Activated T-helper 1 cell treated with anti-CD3 and anti-CD28 coated beads, Interleukin-12 subunit alpha, Interleukin-12 subunit beta, Interleukin-2, Interleukin-4 antibody, amounts not matched to agents 30 ng/mL and 10 ng/mL and 1 ng/mL, durations not matched to agents 14 hours and 24 hours and 36 hours (primary cell): ENCODE data around the gene VSIG10. TPM values are rescaled to one million over a fixed set of nuclear protein-coding genes. Genes with fewer than 3 reads are reported as not detected.
"Not testable (repeated sequence)": the region's sequence is repeated elsewhere in the genome, so short reads cannot be mapped to it uniquely, and the experiment has no call there.

Experiments used
- DNase-seq: peaks from one replicate; pipeline ENCODE4 v3.0.0; 2021; ENCODE audit warnings: low spot score
- H3K27ac Mint-ChIP-seq: one replicate; pipeline ENCODE4 v1.8.0; 2021; ENCODE audit warnings: mild to moderate bottlenecking, mixed read lengths
- H3K27me3 Mint-ChIP-seq: one replicate; pipeline ENCODE4 v1.8.0; 2022; ENCODE audit warnings: mild to moderate bottlenecking, moderate library complexity, mixed read lengths; ENCODE audit not compliant: insufficient read depth
- H3K36me3 Mint-ChIP-seq: one replicate; pipeline ENCODE4 v1.8.0; 2021; ENCODE audit warnings: low read depth, mixed read lengths
- H3K4me1 Mint-ChIP-seq: one replicate; pipeline ENCODE4 v1.8.0; 2021; ENCODE audit warnings: low read depth, mixed read lengths
- H3K4me3 Mint-ChIP-seq: one replicate; pipeline ENCODE4 v1.8.0; 2021; ENCODE audit warnings: mild to moderate bottlenecking, moderate library complexity, mixed read lengths
- H3K9me3 Mint-ChIP-seq: one replicate; pipeline ENCODE4 v1.8.0; 2021; ENCODE audit warnings: mixed read lengths
- intact Hi-C: fragments of 100-400 bp; cut with micrococcal nuclease; formaldehyde crosslinking; loops from one replicate; pipeline ENCODE4 v1.15.1; 2024
- total RNA-seq: library from RNA; stranded (reverse); gene quantifications from 2 replicates; pipeline ENCODE4 v1.2.3, GENCODE V29; 2022

VSIG10 gene
- total RNA-seq, 1 donor from 2014 or later, result 16.0 TPM

DNA sequence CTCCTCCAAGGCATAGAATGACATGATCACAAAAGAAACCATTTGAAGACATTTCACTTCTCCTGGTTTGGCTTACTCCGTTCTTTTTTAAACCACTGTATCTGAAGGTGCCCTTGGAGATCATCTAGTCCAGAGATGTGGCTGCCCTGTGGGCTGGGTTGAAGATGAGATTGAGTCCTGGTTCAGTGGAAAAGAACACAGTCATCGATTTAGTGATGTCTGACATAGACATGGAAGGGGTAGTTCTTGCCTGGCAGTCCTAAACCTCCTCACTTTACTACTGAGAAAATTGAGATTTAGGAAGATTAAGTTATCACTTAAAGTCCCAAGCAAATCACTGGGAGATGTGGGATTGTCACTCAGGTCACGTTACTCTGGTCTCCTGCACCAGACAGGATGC is 2.8 kb downstream of the VSIG10 start:
- H3K27ac Mint-ChIP-seq, result no peak overlapping the region
- no peak for DNase-seq
- intact Hi-C loops, result no loop called here
- no peak overlapping the region for H3K4me3 Mint-ChIP-seq
- peaks cover 2% of the 10 kb centered on the region for H3K36me3 Mint-ChIP-seq
- H3K4me1 Mint-ChIP-seq, result peaks cover 10% of the 10 kb centered on the region
- peaks cover 32% of the 10 kb centered on the region for H3K27me3 Mint-ChIP-seq
- H3K9me3 Mint-ChIP-seq, result no peaks in the 10 kb centered on the region

DNA sequence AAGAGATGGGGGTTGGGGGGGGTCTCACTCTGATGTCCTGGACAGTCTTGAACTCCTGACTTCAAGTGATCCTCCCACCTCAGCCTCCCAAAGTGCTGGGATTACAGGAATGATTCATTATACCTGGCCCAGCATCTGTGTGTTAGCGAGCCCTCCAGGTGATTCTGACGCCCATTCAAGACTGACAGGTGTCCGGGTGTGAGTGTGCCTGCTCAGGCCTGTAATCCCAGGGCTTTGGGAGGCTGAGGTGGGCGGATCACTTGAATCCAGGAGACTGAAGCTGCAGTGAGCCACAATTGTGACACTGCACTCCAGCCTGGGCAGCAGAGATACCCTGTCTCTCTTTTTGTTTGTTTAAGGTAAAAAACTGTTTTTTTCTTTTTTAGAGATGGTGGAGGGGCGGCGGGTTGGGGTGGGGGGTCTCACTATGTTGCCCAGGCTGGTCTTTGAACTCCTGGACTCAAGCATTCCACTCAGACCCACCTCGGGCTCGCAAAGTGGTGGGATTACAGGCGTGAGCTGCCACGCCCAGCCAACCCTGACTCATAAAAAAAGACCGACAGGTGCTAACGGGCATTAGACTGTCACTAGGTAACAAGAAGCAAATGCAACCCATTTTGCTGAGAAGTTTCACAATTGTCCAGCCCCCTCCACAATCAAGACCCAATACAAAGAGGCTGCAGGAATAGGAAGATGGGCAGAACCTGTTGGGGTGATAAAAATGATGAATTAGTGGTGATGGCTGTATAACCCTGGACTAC is 4.7 kb downstream of the VSIG10 start:
- no peak for DNase-seq
- no peak overlapping the region for H3K4me3 Mint-ChIP-seq
- H3K36me3 Mint-ChIP-seq, result peaks cover 2% of the 10 kb centered on the region
- H3K9me3 Mint-ChIP-seq, result no peaks in the 10 kb centered on the region
- peaks cover 5% of the 10 kb centered on the region for H3K4me1 Mint-ChIP-seq
- no peak overlapping the region for H3K27ac Mint-ChIP-seq
- peaks cover 25% of the 10 kb centered on the region for H3K27me3 Mint-ChIP-seq
- intact Hi-C loops, result no loop called here

DNA sequence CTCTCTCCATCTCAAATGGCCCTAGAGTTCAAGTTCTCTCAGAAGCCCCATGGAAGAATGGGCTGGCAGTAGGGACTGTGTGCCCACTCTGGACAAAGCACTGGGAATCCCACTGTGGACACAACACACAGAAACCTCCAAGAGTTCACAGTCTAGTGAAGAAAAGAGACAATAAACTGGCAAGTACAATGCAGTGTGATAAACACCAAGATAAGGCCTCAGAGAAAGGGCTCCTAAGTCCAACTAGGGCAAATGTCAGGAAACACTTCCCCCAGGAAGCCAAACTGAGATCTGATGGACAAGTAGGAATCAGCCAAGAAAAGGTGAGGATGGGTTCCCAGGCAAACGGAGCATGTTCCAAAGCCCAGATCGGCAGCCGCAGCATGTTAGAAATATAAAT is 5.4 kb downstream of the VSIG10 start:
- intact Hi-C loops, result no loop called here
- Mint-ChIP-seq H3K9me3 (no peaks in the 10 kb centered on the region), H3K4me3 (no peak overlapping the region), H3K27ac (no peak overlapping the region), H3K27me3 (peaks cover 25% of the 10 kb centered on the region), H3K4me1 (peaks cover 5% of the 10 kb centered on the region), H3K36me3 (peaks cover 2% of the 10 kb centered on the region)
- DNase-seq, result no peak

DNA sequence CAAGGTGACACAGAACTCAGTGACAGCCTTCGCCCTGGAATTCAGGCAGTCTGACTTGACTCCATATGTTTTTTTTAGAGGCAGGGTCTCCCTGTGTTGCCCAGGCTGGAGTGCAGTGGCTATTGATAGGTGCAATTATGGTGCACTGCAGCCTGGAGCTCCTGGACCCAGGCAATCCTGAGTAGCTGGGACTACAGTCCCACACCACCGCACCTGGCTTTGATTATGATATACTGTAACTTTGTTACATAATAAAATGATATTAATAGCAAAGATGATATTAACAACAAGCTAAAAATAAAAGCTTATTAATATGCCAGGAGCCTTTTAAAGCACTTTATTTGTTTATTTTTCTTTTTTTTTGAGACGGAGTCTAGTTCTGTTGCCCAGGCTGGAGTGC is 9.8 kb downstream of the VSIG10 start:
- H3K4me3 Mint-ChIP-seq, result no peak overlapping the region
- no peaks in the 10 kb centered on the region for H3K9me3 Mint-ChIP-seq
- DNase-seq, result no peak
- no peaks in the 10 kb centered on the region for H3K36me3 Mint-ChIP-seq
- intact Hi-C loops, result no loop called here
- H3K27me3 Mint-ChIP-seq, result peaks cover 3% of the 10 kb centered on the region
- H3K27ac Mint-ChIP-seq, result no peak overlapping the region
- H3K4me1 Mint-ChIP-seq, result no peaks in the 10 kb centered on the region

DNA sequence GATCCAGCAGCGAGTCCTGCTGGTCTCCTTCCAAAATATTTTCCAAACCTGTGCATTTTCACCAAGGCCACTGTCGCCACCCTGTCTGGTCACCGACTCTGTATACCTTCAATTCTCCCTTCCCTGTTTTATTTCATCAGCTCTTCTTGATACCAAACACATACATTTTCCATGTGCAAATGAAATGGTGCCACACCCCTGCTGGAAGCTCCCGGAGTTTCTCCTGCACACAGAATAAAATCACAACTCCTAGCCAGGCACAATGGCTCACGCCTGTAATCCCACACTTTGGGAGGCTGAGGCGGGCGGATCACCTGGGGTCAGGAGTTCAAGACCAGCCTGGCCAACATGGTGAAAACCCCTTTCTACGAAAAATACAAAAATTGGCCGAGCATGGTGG is 14.0 kb downstream of the VSIG10 start:
- Mint-ChIP-seq H3K4me1 (no peaks in the 10 kb centered on the region), H3K4me3 (no peak overlapping the region), H3K27me3 (no peaks in the 10 kb centered on the region), H3K27ac (no peak overlapping the region), H3K36me3 (no peaks in the 10 kb centered on the region), H3K9me3 (no peaks in the 10 kb centered on the region)
- no peak for DNase-seq
- intact Hi-C loops, result no loop called here

DNA sequence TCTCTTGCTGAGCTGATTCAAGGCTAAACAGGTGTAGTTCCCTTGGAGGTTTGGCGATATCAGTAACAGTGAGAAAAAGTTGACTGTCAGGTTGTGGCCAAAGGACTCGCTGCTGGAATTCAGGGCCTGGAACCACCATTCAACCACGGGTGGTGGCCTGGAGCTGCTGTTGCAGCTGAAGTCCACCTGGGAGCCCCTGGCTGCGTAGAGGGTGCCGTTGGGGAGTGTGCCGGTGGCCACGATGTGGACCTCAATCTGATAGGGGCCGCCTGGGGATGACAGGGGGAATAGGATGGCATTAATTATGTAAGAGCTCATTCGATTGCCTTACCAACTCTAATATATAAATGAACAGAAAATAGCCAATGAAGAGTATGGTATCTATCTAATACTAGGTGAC is 21.6 kb downstream of the VSIG10 start:
- H3K4me3 Mint-ChIP-seq, result no peak overlapping the region
- no peaks in the 10 kb centered on the region for H3K27me3 Mint-ChIP-seq
- no peaks in the 10 kb centered on the region for H3K36me3 Mint-ChIP-seq
- intact Hi-C loops, result no loop called here
- no peak for DNase-seq
- H3K9me3 Mint-ChIP-seq, result no peaks in the 10 kb centered on the region
- H3K27ac Mint-ChIP-seq, result no peak overlapping the region
- H3K4me1 Mint-ChIP-seq, result no peaks in the 10 kb centered on the region

DNA sequence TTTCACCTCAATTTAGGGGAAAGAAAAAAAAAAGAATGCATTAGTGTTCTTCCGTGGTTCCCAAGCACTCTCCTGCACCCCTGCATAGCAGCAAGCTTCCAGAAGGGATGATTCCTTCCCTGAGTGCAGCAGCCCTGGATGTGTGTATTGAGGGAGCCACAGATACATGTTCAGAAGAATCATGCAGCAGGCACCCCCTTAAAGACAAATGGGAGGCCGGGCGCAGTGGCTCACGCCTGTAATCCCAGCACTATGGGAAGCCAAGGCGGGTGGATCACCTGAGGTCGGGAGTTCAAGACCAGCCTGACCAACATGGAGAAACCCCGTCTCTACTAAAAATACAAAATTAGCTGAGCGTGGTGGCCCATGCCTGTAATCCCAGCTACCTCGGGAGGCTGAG is 22.3 kb downstream of the VSIG10 start:
- H3K4me1 Mint-ChIP-seq, H3K9me3 Mint-ChIP-seq, H3K4me3 Mint-ChIP-seq, intact Hi-C loops, H3K36me3 Mint-ChIP-seq, H3K27me3 Mint-ChIP-seq, DNase-seq, H3K27ac Mint-ChIP-seq: not testable (repeated sequence)

DNA sequence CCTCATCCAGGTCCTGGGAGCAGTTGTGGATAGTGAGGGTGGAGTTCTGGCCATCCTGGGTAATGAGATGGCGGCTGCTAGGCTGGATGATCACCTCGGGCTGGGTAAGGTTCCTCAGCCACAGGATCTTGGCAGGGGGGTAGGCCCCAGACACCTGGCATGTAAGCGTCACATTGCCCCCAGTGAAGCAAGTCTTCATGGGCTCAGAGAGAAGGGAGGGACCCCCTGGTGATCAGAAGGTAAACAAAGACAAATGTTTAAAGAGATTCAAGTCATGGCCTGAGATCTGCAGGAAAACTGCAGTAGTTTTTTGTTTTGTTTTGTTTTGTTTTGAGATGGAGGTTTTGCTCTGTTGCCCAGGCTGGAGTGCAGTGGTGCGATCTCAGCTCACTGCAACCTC is 30.0 kb downstream of the VSIG10 start:
- Mint-ChIP-seq H3K9me3 (no peaks in the 10 kb centered on the region), H3K27ac (no peak overlapping the region), H3K4me3 (no peak overlapping the region), H3K27me3 (no peaks in the 10 kb centered on the region), H3K36me3 (no peaks in the 10 kb centered on the region), H3K4me1 (peaks cover 2% of the 10 kb centered on the region)
- intact Hi-C loops, result no loop called here
- no peak for DNase-seq

DNA sequence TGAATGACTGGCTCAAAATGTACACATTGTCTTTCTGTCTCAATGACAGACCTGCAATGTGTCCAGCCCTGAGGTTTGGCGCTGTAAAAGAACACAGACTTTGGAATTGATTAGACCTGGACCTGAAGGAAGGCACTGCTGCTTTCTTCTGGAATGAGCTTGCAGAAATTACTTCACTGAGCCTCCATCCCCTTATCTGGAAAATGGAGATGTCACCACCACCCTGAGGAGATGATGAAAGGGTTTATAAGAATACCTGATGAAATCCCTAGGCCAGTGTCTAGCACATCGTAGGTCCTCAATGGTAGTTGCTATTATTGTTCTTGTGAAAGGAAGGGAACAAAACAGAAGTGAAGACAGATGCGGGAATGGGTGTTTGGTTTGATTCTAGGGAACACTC is 33.2 kb downstream of the VSIG10 start:
- Mint-ChIP-seq H3K27ac (no peak overlapping the region), H3K27me3 (peaks cover 7% of the 10 kb centered on the region), H3K9me3 (no peaks in the 10 kb centered on the region), H3K4me3 (no peak overlapping the region), H3K4me1 (peaks cover 30% of the 10 kb centered on the region), H3K36me3 (peaks cover 1% of the 10 kb centered on the region)
- intact Hi-C loops, result no loop called here
- no peak for DNase-seq

DNA sequence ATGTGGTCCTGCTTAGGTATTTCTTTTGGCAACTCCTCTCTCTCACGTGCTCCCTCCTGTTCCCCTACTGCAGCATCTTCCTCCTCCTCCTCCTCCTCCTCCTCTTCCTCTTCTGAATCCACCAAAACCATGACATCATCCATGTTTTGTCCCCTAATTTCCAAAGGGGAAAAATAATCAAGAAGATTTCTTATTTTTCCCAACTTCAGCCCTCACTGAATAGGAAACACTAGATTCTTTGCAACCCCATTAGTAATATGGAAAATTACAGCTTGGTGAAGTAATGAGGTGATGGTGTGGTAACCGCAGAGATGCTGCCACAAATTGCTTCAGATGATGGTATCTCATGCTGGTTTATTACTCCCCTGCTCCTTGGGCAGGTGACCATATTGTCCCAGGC is 35.4 kb downstream of the VSIG10 start:
- H3K4me3 Mint-ChIP-seq, result no peak overlapping the region
- H3K27me3 Mint-ChIP-seq, result peaks cover 7% of the 10 kb centered on the region

DNA sequence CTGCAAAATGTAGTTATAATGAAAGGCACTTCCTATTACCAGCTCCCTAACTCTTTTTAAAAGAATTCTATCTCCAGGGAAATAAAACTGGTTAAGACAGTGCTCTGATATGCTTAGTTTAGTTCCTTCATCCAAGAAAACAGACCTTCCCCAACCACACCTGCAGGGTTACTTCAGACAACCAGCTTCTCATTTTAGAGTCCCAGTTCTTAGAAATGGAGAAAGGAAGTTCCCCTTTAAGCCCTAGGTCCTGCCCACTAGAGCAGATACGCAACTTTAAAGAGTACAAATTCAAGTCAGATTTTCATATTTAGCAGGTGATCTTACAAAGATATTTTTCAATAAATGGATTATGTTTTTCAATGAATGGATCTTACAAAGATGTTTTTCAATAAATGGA is 38.4 kb downstream of the VSIG10 start:
- intact Hi-C loops, result loop anchor here (2.0 kb wide), 3 partner anchors 39 to 307 kb away; partner anchors contain the start of genes PEBP1, TAOK3 and VSIG10
- Mint-ChIP-seq H3K9me3 (no peaks in the 10 kb centered on the region), H3K4me1 (peaks cover 59% of the 10 kb centered on the region), H3K36me3 (peaks cover 12% of the 10 kb centered on the region), H3K27me3 (peaks cover 7% of the 10 kb centered on the region), H3K27ac (no peak overlapping the region), H3K4me3 (peak overlapping the region; percentile 28)
- DNase-seq, result no peak

More for the DNA sequence above, 35.4 kb downstream of the VSIG10 start:
- no peak for DNase-seq
- H3K36me3 Mint-ChIP-seq, result peaks cover 7% of the 10 kb centered on the region
- intact Hi-C loops, result no loop called here
- H3K4me1 Mint-ChIP-seq, result peaks cover 52% of the 10 kb centered on the region
- H3K9me3 Mint-ChIP-seq, result no peaks in the 10 kb centered on the region
- peak overlapping the region; percentile 52 for H3K27ac Mint-ChIP-seq

DNA sequence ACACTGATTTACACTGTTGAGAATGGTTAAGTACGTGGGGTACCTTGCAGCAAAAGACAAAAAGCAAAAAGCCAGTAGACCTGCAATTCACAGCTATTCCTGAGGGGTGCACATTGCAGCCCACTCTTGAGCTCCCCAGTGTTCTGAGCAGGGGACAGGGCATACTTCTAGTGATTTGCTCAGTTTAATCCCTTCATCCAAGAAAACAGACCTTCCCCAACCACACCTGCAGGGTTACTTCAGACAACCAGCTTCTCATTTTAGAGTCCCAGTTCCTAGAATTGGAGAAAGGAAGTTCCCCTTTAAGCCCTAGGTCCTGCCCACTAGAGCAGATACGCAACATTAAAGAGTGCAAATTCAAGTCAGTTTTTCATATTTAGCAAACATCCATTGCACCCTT is 39.2 kb downstream of the VSIG10 start:
- H3K27me3 Mint-ChIP-seq, result peaks cover 7% of the 10 kb centered on the region
- peaks cover 13% of the 10 kb centered on the region for H3K36me3 Mint-ChIP-seq
- no peaks in the 10 kb centered on the region for H3K9me3 Mint-ChIP-seq
- peaks cover 67% of the 10 kb centered on the region for H3K4me1 Mint-ChIP-seq
- peak overlapping the region; percentile 94 for H3K27ac Mint-ChIP-seq
- intact Hi-C loops, result loop anchor here (2.0 to 5.0 kb wide), 4 partner anchors 40 to 308 kb away; partner anchors contain the start of genes PEBP1, TAOK3 and VSIG10
- H3K4me3 Mint-ChIP-seq, result peak overlapping the region; percentile 92
- DNase-seq, result no peak

DNA sequence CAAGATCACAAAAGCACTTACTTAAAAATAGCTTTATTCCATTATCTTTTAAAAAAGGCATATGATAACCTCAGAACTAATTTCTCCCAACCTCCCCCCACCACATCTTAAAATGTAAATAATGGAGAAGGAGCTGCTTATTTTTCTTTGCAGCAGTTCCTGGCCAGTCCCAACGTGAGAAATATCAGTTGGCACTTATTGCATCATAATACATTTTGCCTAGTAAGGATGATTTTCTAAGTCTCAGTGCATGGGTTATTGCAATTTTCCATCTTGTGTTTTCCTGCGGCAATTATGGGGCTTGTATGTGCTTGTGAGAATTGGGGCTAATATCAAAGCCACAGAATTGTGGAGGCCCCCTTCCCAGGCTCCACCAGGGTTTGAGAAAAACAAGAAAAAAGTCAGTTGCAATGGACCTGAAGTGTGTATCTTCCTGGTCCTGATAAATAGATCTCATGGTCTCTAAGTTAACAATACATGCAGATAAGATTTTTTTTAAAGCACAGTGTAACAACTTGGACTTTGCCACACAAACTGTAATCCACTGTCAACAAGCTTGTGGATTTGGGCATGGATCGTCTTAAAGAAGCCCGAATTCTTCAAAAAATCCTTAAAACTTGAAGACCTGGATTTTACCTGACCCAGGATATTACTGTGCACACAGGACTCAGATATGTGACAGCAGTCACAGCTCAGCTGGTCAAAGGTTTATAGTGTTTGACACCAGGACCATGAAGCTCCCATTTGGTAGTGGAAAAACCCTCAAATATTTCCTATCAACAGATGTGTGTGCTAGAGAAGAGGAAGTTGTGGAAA is 40.0 kb downstream of the VSIG10 start:
- H3K27me3 Mint-ChIP-seq, result peaks cover 7% of the 10 kb centered on the region
- H3K27ac Mint-ChIP-seq, result peak overlapping the region; percentile 94
- intact Hi-C loops, result loop anchor here (2.0 to 5.0 kb wide), 4 partner anchors 41 to 309 kb away; partner anchors contain the start of genes PEBP1, TAOK3 and VSIG10
- H3K4me1 Mint-ChIP-seq, result peaks cover 73% of the 10 kb centered on the region
- H3K36me3 Mint-ChIP-seq, result peaks cover 18% of the 10 kb centered on the region
- DNase-seq, result no peak
- H3K4me3 Mint-ChIP-seq, result peak overlapping the region; percentile 92
- H3K9me3 Mint-ChIP-seq, result no peaks in the 10 kb centered on the region
